H1 (cell line): Measurements from ENCODE around the gene EPHB1. TPM values are rescaled to one million over a fixed set of nuclear protein-coding genes. Genes with fewer than 3 reads are reported as not detected.

ENCODE experiments used
- CTCF ChIA-PET: fragments of 300-600 bp; sonication (Branson Sonifier 250); formaldehyde crosslinking; loops from one replicate; lab custom pipeline; 2021; ENCODE audit not compliant: partially characterized antibody; lab: Charles Lee
- POLR2A ChIA-PET: fragments of 300-600 bp; sonication (Branson Sonifier 250); formaldehyde crosslinking; loops from one replicate; lab custom pipeline; 2021; ENCODE audit warnings: inconsistent platforms; ENCODE audit not compliant: partially characterized antibody; lab: Charles Lee
- DNase-seq, 2 experiments: peaks; one replicate each; pipeline versions ENCODE4 v3.0.0 to v3.0.0-alpha.2; 2010 to 2022; ENCODE audit warnings: low spot score in 2 of 2, low read depth in 1 of 2, mixed read lengths in 1 of 2
- FAIRE-seq: peaks from 2 replicates; lab custom pipeline; 2011; peaks lifted over from hg19 to GRCh38; lab: Jason Lieb, UNC
- H2AFZ ChIP-seq: 2 replicates; pipeline ENCODE4 v1.8.1; 2012; ENCODE audit warnings: low read length, inconsistent platforms
- H2AK5ac ChIP-seq: 2 replicates; pipeline ENCODE4 v1.6.1; 2013; ENCODE audit warnings: low read depth, low read length
- H2BK120ac ChIP-seq: replicated peaks from 2 replicates; pipeline ENCODE3; 2013; ENCODE audit warnings: low read depth, low read length, inconsistent platforms
- H2BK12ac ChIP-seq: 2 replicates; pipeline ENCODE4 v1.6.1; 2013; ENCODE audit warnings: low read depth, low read length
- H2BK15ac ChIP-seq: 2 replicates; pipeline ENCODE4 v1.6.1; 2013; ENCODE audit warnings: low read length
- H2BK20ac ChIP-seq: 2 replicates; pipeline ENCODE4 v1.6.1; 2013; ENCODE audit warnings: low read length
- H2BK5ac ChIP-seq: 2 replicates; pipeline ENCODE4 v1.6.1; 2013; ENCODE audit warnings: low read depth, low read length
- H3K14ac ChIP-seq: 2 replicates; pipeline ENCODE4 v1.6.1; 2013; ENCODE audit warnings: inconsistent platforms; ENCODE audit not compliant: insufficient read length
- H3K18ac ChIP-seq: 2 replicates; pipeline ENCODE4 v1.6.1; 2013; ENCODE audit warnings: low read length; ENCODE audit errors: extremely low read depth
- H3K23ac ChIP-seq: 2 replicates; pipeline ENCODE4 v1.6.1; 2013; ENCODE audit warnings: inconsistent platforms; ENCODE audit not compliant: insufficient read length
- H3K23me2 ChIP-seq: 2 replicates; pipeline ENCODE4 v1.6.1; 2013; ENCODE audit warnings: low read depth, low read length
- H3K27ac ChIP-seq: 2 replicates; pipeline ENCODE4 v1.6.1; 2011; ENCODE audit warnings: low read depth, low read length, inconsistent platforms
- H3K27me3 ChIP-seq, 4 experiments: replicated peaks in 1 of 4; 1 replicate in 1 of 4; 2 replicates in 3 of 4; pipeline versions ENCODE4 v1.6.1 to v1.8.1; 2011 to 2013; ENCODE audit warnings: low read length in 3 of 4, mild to moderate bottlenecking in 3 of 4, inconsistent platforms in 2 of 4, mixed read lengths in 2 of 4, moderate library complexity in 1 of 4; ENCODE audit not compliant: control insufficient read depth in 3 of 4, insufficient read depth in 3 of 4; ENCODE audit errors: extremely low read depth in 1 of 4
- H3K36me3 ChIP-seq, 4 experiments: 2 replicates each; pipeline versions ENCODE4 v1.6.1 to v1.8.1; 2011 to 2013; ENCODE audit warnings: mild to moderate bottlenecking in 4 of 4, low read length in 3 of 4, moderate library complexity in 2 of 4, control low read depth in 1 of 4, inconsistent platforms in 1 of 4; ENCODE audit not compliant: insufficient read depth in 4 of 4, control insufficient read depth in 2 of 4
- H3K4ac ChIP-seq: replicated peaks from 2 replicates; pipeline ENCODE3; 2013; ENCODE audit warnings: low read length, low read depth, mixed read lengths, inconsistent platforms; ENCODE audit not compliant: insufficient read length
- H3K4me1 ChIP-seq, 4 experiments: replicated peaks in 1 of 4; 1 replicate in 1 of 4; 2 replicates in 3 of 4; pipeline versions ENCODE4 v1.6.1 to v1.8.1; 2011 to 2013; ENCODE audit warnings: low read length in 3 of 4, inconsistent platforms in 2 of 4, mixed read lengths in 1 of 4; ENCODE audit not compliant: insufficient read depth in 4 of 4, control insufficient read depth in 3 of 4
- H3K4me2 ChIP-seq, 2 experiments: 2 replicates each; pipeline versions ENCODE4 v1.6.1 to v1.8.1; 2011 to 2013; ENCODE audit warnings: low read depth in 2 of 2, low read length in 2 of 2, control low read depth in 1 of 2, inconsistent platforms in 1 of 2, mild to moderate bottlenecking in 1 of 2; ENCODE audit not compliant: insufficient read depth in 1 of 2
- H3K4me3 ChIP-seq, 4 experiments: fragments of 200-600, 300-600 bp in 1 of 4; sonication (generic), shearing (Covaris generic), sonication (Bioruptor Twin) in 1 of 4; 2 replicates each; pipeline versions ENCODE4 v1.5.1 to v1.8.1; 2011 to 2016; ENCODE audit warnings: low read length in 4 of 4, low read depth in 3 of 4, control low read depth in 2 of 4, inconsistent platforms in 2 of 4, mild to moderate bottlenecking in 2 of 4, mixed read lengths in 1 of 4, moderate library complexity in 1 of 4; ENCODE audit not compliant: insufficient read depth in 2 of 4; ENCODE audit errors: extremely low read depth in 1 of 4
- H3K56ac ChIP-seq: replicated peaks from 2 replicates; pipeline ENCODE3; 2013; ENCODE audit warnings: low read depth, mild to moderate bottlenecking, mixed read lengths, low read length, inconsistent platforms; ENCODE audit not compliant: insufficient read length
- H3K79me1 ChIP-seq: 2 replicates; pipeline ENCODE4 v1.6.1; 2013; ENCODE audit warnings: low read depth, low read length, control low read depth
- H3K79me2 ChIP-seq, 2 experiments: 2 replicates each; pipeline versions ENCODE4 v1.6.1 to v1.8.1; 2012 to 2013; ENCODE audit warnings: low read length in 2 of 2, mild to moderate bottlenecking in 2 of 2, inconsistent platforms in 1 of 2; ENCODE audit not compliant: insufficient read depth in 2 of 2, control insufficient read depth in 1 of 2
- H3K9ac ChIP-seq, 4 experiments: replicated peaks in 1 of 4; 1 replicate in 1 of 4; 2 replicates in 3 of 4; pipeline versions ENCODE4 v1.6.1 to v1.8.1; 2011 to 2013; ENCODE audit warnings: low read depth in 3 of 4, low read length in 3 of 4, control low read depth in 2 of 4, mild to moderate bottlenecking in 2 of 4, moderate library complexity in 2 of 4, inconsistent platforms in 1 of 4; ENCODE audit errors: extremely low read depth in 1 of 4
- H3K9me3 ChIP-seq, 2 experiments: 2 replicates each; pipeline versions ENCODE4 v1.6.1 to v1.8.1; 2012 to 2013; ENCODE audit warnings: mild to moderate bottlenecking in 2 of 2, moderate library complexity in 2 of 2, control low read depth in 1 of 2, inconsistent platforms in 1 of 2, low read depth in 1 of 2, low read length in 1 of 2, mixed read lengths in 1 of 2; ENCODE audit not compliant: insufficient read depth in 2 of 2
- H4K20me1 ChIP-seq, 2 experiments: replicated peaks in 1 of 2; 2 replicates each; pipeline versions ENCODE3 to v1.8.1; 2011 to 2013; ENCODE audit warnings: inconsistent platforms in 2 of 2, low read length in 2 of 2, mild to moderate bottlenecking in 1 of 2; ENCODE audit not compliant: insufficient read depth in 2 of 2, control insufficient read depth in 1 of 2
- H4K5ac ChIP-seq: 2 replicates; pipeline ENCODE4 v1.6.1; 2013; ENCODE audit warnings: low read length, low read depth, mixed read lengths, inconsistent platforms; ENCODE audit not compliant: insufficient read length
- H4K8ac ChIP-seq: 2 replicates; pipeline ENCODE4 v1.8.0; 2013; ENCODE audit warnings: mild to moderate bottlenecking, moderate library complexity, low read length, inconsistent platforms; ENCODE audit not compliant: insufficient read depth; ENCODE audit errors: extremely low read depth
- H4K91ac ChIP-seq: replicated peaks from 2 replicates; pipeline ENCODE3; 2013; ENCODE audit warnings: low read length, mixed read lengths, inconsistent platforms; ENCODE audit not compliant: insufficient read length
- CHD1 ChIP-seq: IDR thresholded peaks from 2 replicates; pipeline ENCODE4 v1.6.1; 2012; ENCODE audit warnings: low read depth, low read length, improper control_type of control experiment
- EZH2 ChIP-seq: fragments of 200-600 bp; sonication (generic); IDR thresholded peaks from 2 replicates; pipeline ENCODE4 v1.7.1; 2012; ENCODE audit warnings: low read depth, mild to moderate bottlenecking, moderate library complexity, low read length, inconsistent platforms; ENCODE audit not compliant: severe bottlenecking
- JUN ChIP-seq: IDR thresholded peaks from 2 replicates; pipeline ENCODE4 v1.6.1; 2011; ENCODE audit warnings: low read depth, mild to moderate bottlenecking, improper control_type of control experiment, low read length
- NANOG ChIP-seq: IDR thresholded peaks from 2 replicates; pipeline ENCODE4 v1.6.1; 2011; ENCODE audit warnings: low read length, low read depth, mild to moderate bottlenecking, inconsistent platforms; ENCODE audit not compliant: insufficient read depth, poor library complexity, severe bottlenecking
- NRF1 ChIP-seq: IDR thresholded peaks from 2 replicates; pipeline ENCODE4 v1.6.1; 2011; ENCODE audit warnings: mild to moderate bottlenecking, low read depth, low read length, improper control_type of control experiment
- RFX5 ChIP-seq: IDR thresholded peaks from 2 replicates; pipeline ENCODE4 v1.6.1; 2011; ENCODE audit warnings: low read depth, low read length, improper control_type of control experiment, borderline replicate concordance
- RXRA ChIP-seq: IDR thresholded peaks from 2 replicates; pipeline ENCODE4 v1.6.1; 2011; ENCODE audit warnings: low read depth, mild to moderate bottlenecking, low read length, moderate library complexity; ENCODE audit not compliant: insufficient read depth
- WGBS, 2 experiments: shearing (Covaris generic) in 1 of 2; methylation state at CpG; one replicate each; pipeline versions ENCODE4 v1.1.6 to v1.1.7; 2013 to 2015; ENCODE audit warnings: low lambda C conversion rate in 2 of 2, mixed read lengths in 2 of 2, inconsistent platforms in 1 of 2, low coverage in 1 of 2, missing lambda C conversion rate in 1 of 2; ENCODE audit not compliant: insufficient replicate concordance in 2 of 2, insufficient coverage in 1 of 2, insufficient read length in 1 of 2; ENCODE audit errors: extremely low coverage in 1 of 2, missing lambda C conversion rate in 1 of 2; 5-methylcytosine and 5-hydroxymethylcytosine counted together
- polyA plus RNA-seq, 7 experiments: library from polyadenylated mRNA; depleted of rRNA in 3 of 7; stranded (reverse) in 5 of 7; unstranded in 2 of 7; fragments of >200 nt in 5 of 7; fragments of 200-250 nt in 2 of 7; gene quantifications; 1 replicate in 5 of 7; 2 replicates in 1 of 7; 4 replicates in 1 of 7; pipeline versions ENCODE4 v1.2.1 to v1.2.3, GENCODE V29; 2011 to 2013; ENCODE audit warnings: missing spikeins in 2 of 7, mixed read lengths in 2 of 7
- total RNA-seq: library from RNA; stranded (reverse); fragmentation: NEBNext Ultra II Directional; extraction: Animal tissue kit (Norgen Biotek cat#: 25700); gene quantifications from 2 replicates; pipeline ENCODE4 v1.2.1, GENCODE V29; 2021

EPHB1 gene
- total and polyA plus RNA-seq, 2 of the 8 experiments (the other 6 are each of a cell fraction or from before 2014, with no cell fraction given) = 3.5 to 5.9 TPM

DNA sequence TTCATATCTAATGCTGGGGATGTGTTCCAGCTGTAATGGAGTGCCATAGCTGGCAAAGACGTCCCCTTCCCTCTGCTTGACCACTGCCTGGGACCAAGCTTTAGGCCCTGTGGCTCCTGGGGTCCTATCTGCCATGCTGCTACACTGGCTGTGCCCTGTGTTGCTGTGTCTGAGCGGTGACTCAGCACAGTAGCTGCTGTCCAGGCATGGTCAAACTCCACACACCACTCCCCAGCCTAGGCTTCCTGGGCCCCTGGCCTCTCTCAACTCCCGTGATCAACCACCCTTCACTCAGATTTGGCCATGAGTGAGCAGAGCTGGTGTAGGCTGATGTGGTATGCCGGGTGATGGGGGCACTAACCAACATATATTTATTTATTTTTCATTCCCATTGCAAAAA lies 27.0 kb downstream of the EPHB1 start:
- H3K36me3 ChIP-seq = no peaks in the 10 kb centered on the region
- no peak overlapping the region for H3K4me3 ChIP-seq
- ChIA-PET POLR2A (no interaction called here), CTCF (interaction anchor here (0.8 to 5.0 kb wide), 4 partner anchors 9 to 212 kb away, joined by 3 to 23 read pairs (median 3); partner anchors contain the start of gene EPHB1)
- H3K9ac ChIP-seq = no peak overlapping the region
- no peak overlapping the region for H3K27ac ChIP-seq
- no peak overlapping the region for H2AFZ ChIP-seq
- H3K4ac ChIP-seq = no peak overlapping the region
- no peak overlapping the region for H4K5ac ChIP-seq
- FAIRE-seq (no peak), DNase-seq (no peak)
- H2BK12ac ChIP-seq = no peak overlapping the region
- no peak overlapping the region for H3K4me2 ChIP-seq
- WGBS, 2 experiments = 91% methylated on average over 4 of the region's 4 CpGs; no CpG with 5 or more reads in 1 of the 2 experiments
- no peak overlapping the region for H2AK5ac ChIP-seq
- no peak overlapping the region for H3K23ac ChIP-seq
- no peak overlapping the region for H3K56ac ChIP-seq
- no peaks in the 10 kb centered on the region for H3K79me1 ChIP-seq
- no peaks in the 10 kb centered on the region; a peak in 1 of 4 replicates for H3K9me3 ChIP-seq
- no peak overlapping the region for H3K14ac ChIP-seq
- no peak overlapping the region for H2BK120ac ChIP-seq
- no peak overlapping the region for H2BK20ac ChIP-seq
- no peak overlapping the region for H3K18ac ChIP-seq
- peaks cover 0 to 2% (median 0%) of the 10 kb centered on the region in 4 experiments; a peak in 1 of 7 replicates for H3K4me1 ChIP-seq
- H4K91ac ChIP-seq = no peak overlapping the region
- H2BK15ac ChIP-seq = no peak overlapping the region
- H3K79me2 ChIP-seq = no peaks in the 10 kb centered on the region
- no peak overlapping the region for H4K8ac ChIP-seq
- no peaks in the 10 kb centered on the region for H3K23me2 ChIP-seq
- H2BK5ac ChIP-seq = no peak overlapping the region
- H4K20me1 ChIP-seq = no peaks in the 10 kb centered on the region
- H3K27me3 ChIP-seq = no peaks in the 10 kb centered on the region; a peak in 1 of 7 replicates
- TF ChIP-seq RXRA (no peak), RFX5 (no peak), EZH2 (no peak), NRF1 (no peak), JUN (no peak), CHD1 (no peak), NANOG (no peak)
